Nephron progenitor cell (in vitro differentiated cells): ENCODE results near the gene INSIG1.

Source experiments
- DNase-seq: peaks from one replicate; pipeline ENCODE4 v3.0.0; 2021
- H3K27ac Mint-ChIP-seq: 2 replicates; pipeline ENCODE4 v1.8.0; 2021; ENCODE audit warnings: mild to moderate bottlenecking, moderate library complexity, mixed read lengths
- H3K27me3 Mint-ChIP-seq: 2 replicates; pipeline ENCODE4 v1.8.0; 2021; ENCODE audit warnings: mild to moderate bottlenecking, low read depth, mixed read lengths; ENCODE audit not compliant: poor library complexity
- H3K36me3 Mint-ChIP-seq: 2 replicates; pipeline ENCODE4 v1.8.0; 2021; ENCODE audit warnings: low read depth, mixed read lengths
- H3K4me1 Mint-ChIP-seq: 2 replicates; pipeline ENCODE4 v1.8.0; 2021; ENCODE audit warnings: mixed read lengths
- H3K4me3 Mint-ChIP-seq: 2 replicates; pipeline ENCODE4 v1.8.0; 2021; ENCODE audit warnings: mild to moderate bottlenecking, moderate library complexity, mixed read lengths
- H3K9me3 Mint-ChIP-seq: 2 replicates; pipeline ENCODE4 v1.8.0; 2021; ENCODE audit warnings: mild to moderate bottlenecking, moderate library complexity, mixed read lengths
- CTCF ChIP-seq: fragments of 200-600 bp; sonication (generic); IDR thresholded peaks from 2 replicates; pipeline ENCODE4 v1.5.0; 2021; ENCODE audit warnings: antibody characterized with exemption

INSIG1 gene

GRCh38 chr7:155349601-155350331, 52.1 kb downstream of the INSIG1 start:
- H3K27me3 Mint-ChIP-seq: peaks cover 22% of the 10 kb centered on the region
- H3K36me3 Mint-ChIP-seq: no peaks in the 10 kb centered on the region
- no peak overlapping the region for H3K27ac Mint-ChIP-seq
- TF ChIP-seq CTCF: no peak
- DNase-seq: no peak
- no peaks in the 10 kb centered on the region for H3K4me1 Mint-ChIP-seq
- H3K9me3 Mint-ChIP-seq: peaks cover 4% of the 10 kb centered on the region
- no peak overlapping the region for H3K4me3 Mint-ChIP-seq

- no peak for TF ChIP-seq CTCF
- Mint-ChIP-seq H3K36me3 (no peaks in the 10 kb centered on the region), H3K27me3 (peaks cover 26% of the 10 kb centered on the region), H3K27ac (no peak overlapping the region), H3K4me1 (no peaks in the 10 kb centered on the region), H3K9me3 (peaks cover 4% of the 10 kb centered on the region), H3K4me3 (no peak overlapping the region)
- DNase-seq: no peak
These were observed 53.6 kb downstream of the INSIG1 start for GRCh38 chr7:155351120-155351870.

- Mint-ChIP-seq H3K27me3 (peaks cover 34% of the 10 kb centered on the region), H3K4me3 (no peak overlapping the region), H3K4me1 (no peaks in the 10 kb centered on the region)
These were observed 54.5 kb downstream of the INSIG1 start for GRCh38 chr7:155352076-155352752.

GRCh38 chr7:155352753-155353115, 55.1 kb downstream of the INSIG1 start:
- Mint-ChIP-seq H3K4me3 (no peak overlapping the region), H3K4me1 (peaks cover under 1% of the 10 kb centered on the region), H3K27ac (no peak overlapping the region), H3K9me3 (peaks cover 4% of the 10 kb centered on the region), H3K27me3 (peaks cover 40% of the 10 kb centered on the region), H3K36me3 (no peaks in the 10 kb centered on the region)
- no peak for TF ChIP-seq CTCF
- DNase-seq: no peak

More at GRCh38 chr7:155352076-155352752, 54.5 kb downstream of the INSIG1 start:
- H3K27ac Mint-ChIP-seq: no peak overlapping the region
- H3K9me3 Mint-ChIP-seq: peaks cover 4% of the 10 kb centered on the region
- DNase-seq: no peak
- no peaks in the 10 kb centered on the region for H3K36me3 Mint-ChIP-seq
- TF ChIP-seq CTCF: no peak

- peaks cover 4% of the 10 kb centered on the region for H3K9me3 Mint-ChIP-seq
- no peak for TF ChIP-seq CTCF
- H3K36me3 Mint-ChIP-seq: no peaks in the 10 kb centered on the region
- H3K27me3 Mint-ChIP-seq: peaks cover 46% of the 10 kb centered on the region
- no peak overlapping the region for H3K27ac Mint-ChIP-seq
- no peak for DNase-seq
- no peak overlapping the region for H3K4me3 Mint-ChIP-seq
- H3K4me1 Mint-ChIP-seq: peaks cover 7% of the 10 kb centered on the region
These were observed 55.7 kb downstream of the INSIG1 start for GRCh38 chr7:155353256-155353897.
